K562 (cell line): Measurements from ENCODE around the gene PYHIN1. TPM values are rescaled to one million over a fixed set of nuclear protein-coding genes. Genes with fewer than 3 reads are reported as not detected.
A peak's percentile ranks its signal among the peaks of the same experiment; 100 is the strongest.

ENCODE experiments used
- ATF7 ChIP-seq: fragments of 450-650 bp; IDR thresholded peaks from 2 replicates; pipeline ENCODE4 v1.7.1; 2014; ENCODE audit warnings: mild to moderate bottlenecking, moderate library complexity
- BMI1 ChIP-seq: fragments of 150-350 bp; IDR thresholded peaks from 2 replicates; pipeline ENCODE4 v1.6.1; 2014; ENCODE audit warnings: low read length
- ESRRB ChIP-seq: fragments of 250-450 bp; sonication (Bioruptor Pico); IDR thresholded peaks from 2 replicates; pipeline ENCODE4 v1.5.0; 2020; ENCODE audit warnings: mild to moderate bottlenecking, moderate library complexity, borderline replicate concordance
- FOXP1 ChIP-seq: sonication (generic); formaldehyde crosslinking; IDR thresholded peaks from 2 replicates; pipeline ENCODE4 v1.8.0; 2022; ENCODE audit warnings: mild to moderate bottlenecking, missing genetic modification reagents
- HLTF ChIP-seq: fragments of 450-650 bp; IDR thresholded peaks from 2 replicates; pipeline ENCODE4 v1.6.1; 2016
- MEIS2 ChIP-seq: fragments of 450-650 bp; IDR thresholded peaks from 2 replicates; pipeline ENCODE4 v1.6.1; 2014; ENCODE audit warnings: mild to moderate bottlenecking; ENCODE audit not compliant: partially characterized antibody
- NUFIP1 ChIP-seq: fragments of 450-650 bp; IDR thresholded peaks from 2 replicates; pipeline ENCODE4 v1.6.1; 2018; ENCODE audit not compliant: partially characterized antibody
- OTX1 ChIP-seq: fragments of 450-650 bp; formaldehyde crosslinking; IDR thresholded peaks from 2 replicates; pipeline ENCODE4 v1.4.0; 2022; ENCODE audit warnings: mild to moderate bottlenecking
- PTTG1 ChIP-seq: fragments of 450-650 bp; IDR thresholded peaks from 2 replicates; pipeline ENCODE4 v1.6.1; 2016; ENCODE audit warnings: low read depth, mild to moderate bottlenecking, missing genetic modification characterization, missing compliant biosample characterization
- ZNF174 ChIP-seq: fragments of 250-450 bp; sonication (Bioruptor Pico); IDR thresholded peaks from 2 replicates; pipeline ENCODE4 v1.4.0; 2020; ENCODE audit warnings: mild to moderate bottlenecking
- ZNF347 ChIP-seq: fragments of 450-650 bp; formaldehyde crosslinking; IDR thresholded peaks from 2 replicates; pipeline ENCODE4 v1.4.0; 2020; ENCODE audit warnings: low read depth, mild to moderate bottlenecking, moderate library complexity
- polyA plus RNA-seq, 8 experiments: library from polyadenylated mRNA; depleted of rRNA in 4 of 8; stranded (reverse) in 5 of 8; unstranded in 3 of 8; fragments of >200 nt; fragmentation: Nextera tagmentation in 2 of 8; fragmentation: Illumina TruSeq in 1 of 8; extraction: Ambion mirVana in 2 of 8; extraction: Trizol in 1 of 8; gene quantifications; 2 replicates each; pipeline versions ENCODE4 v1.2.1 to v1.2.3, GENCODE V29; 2011 to 2014; ENCODE audit warnings: inconsistent platforms in 1 of 8, missing spikeins in 1 of 8
- total RNA-seq, 7 experiments: library from RNA; depleted of rRNA in 6 of 7; stranded (reverse); fragments of >200 nt in 6 of 7; fragmentation: Illumina TruSeq in 2 of 7; extraction: Trizol in 2 of 7; gene quantifications; 2 replicates each; pipeline versions ENCODE4 v1.2.1 to v1.2.3, GENCODE V29; 2011 to 2021; ENCODE audit warnings: low replicate concordance in 1 of 7
- TF ChIP-seq, protein P1 (sequence below): sonication (generic); IDR thresholded peaks from 2 replicates; pipeline ENCODE4 v1.6.1; 2016
- TF ChIP-seq, protein P2 (sequence below): sonication (generic); formaldehyde crosslinking; IDR thresholded peaks from 2 replicates; pipeline ENCODE4 v1.8.0; 2022; ENCODE audit warnings: mild to moderate bottlenecking, low read depth, missing genetic modification reagents
- TF ChIP-seq, protein P3 (sequence below), 2 experiments: fragments of 250-450 bp in 1 of 2; fragments of 450-650 bp in 1 of 2; sonication (Bioruptor Pico) in 1 of 2; IDR thresholded peaks; 2 replicates each; pipeline versions ENCODE4 v1.6.1 to v1.8.0; 2016 to 2021; ENCODE audit warnings: mild to moderate bottlenecking in 2 of 2, moderate library complexity in 2 of 2, missing compliant biosample characterization in 1 of 2, missing genetic modification characterization in 1 of 2
- TF ChIP-seq, protein P4 (sequence below): fragments of 250-450 bp; sonication (Bioruptor Pico); IDR thresholded peaks from 2 replicates; pipeline ENCODE4 v1.8.0; 2022; ENCODE audit warnings: moderate library complexity, mild to moderate bottlenecking, inconsistent platforms

The PYHIN1 gene
- total and polyA plus RNA-seq, 9 of the 15 experiments (the other 6 are each of a cell fraction or from before 2014, with no cell fraction given): not detected

DNA sequence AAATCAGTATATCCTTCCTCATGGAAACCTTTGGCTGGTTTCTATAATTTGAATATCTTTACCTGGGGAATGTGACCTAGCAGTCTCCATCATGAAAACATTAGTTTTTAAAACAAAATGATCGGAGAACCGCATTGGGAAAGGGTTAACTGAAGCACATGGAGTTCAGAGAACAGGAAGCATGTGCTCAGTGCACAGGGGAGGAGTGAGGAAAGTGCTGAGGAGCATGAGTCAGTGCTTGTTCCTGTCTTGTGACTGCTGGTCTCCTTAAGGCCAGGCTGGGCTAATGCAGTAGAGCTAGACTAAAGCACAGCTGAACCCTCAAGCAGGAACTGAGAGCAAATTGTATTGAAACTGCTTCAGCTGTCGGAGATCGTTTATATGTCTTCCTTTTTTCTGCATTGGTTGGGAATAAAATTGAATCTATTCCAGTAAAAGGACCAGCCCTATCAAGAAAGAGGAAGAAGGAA, 84.1 kb downstream of the PYHIN1 start (continued):
- peak; percentile 38; the same call in 1 of the 2 replicates for TF ChIP-seq ATF7
- no peak for TF ChIP-seq ZNF174 (CRISPR knock-in tag)
- no peak for TF ChIP-seq ZNF347
- no peak for TF ChIP-seq HLTF
- TF ChIP-seq, protein P1, sequence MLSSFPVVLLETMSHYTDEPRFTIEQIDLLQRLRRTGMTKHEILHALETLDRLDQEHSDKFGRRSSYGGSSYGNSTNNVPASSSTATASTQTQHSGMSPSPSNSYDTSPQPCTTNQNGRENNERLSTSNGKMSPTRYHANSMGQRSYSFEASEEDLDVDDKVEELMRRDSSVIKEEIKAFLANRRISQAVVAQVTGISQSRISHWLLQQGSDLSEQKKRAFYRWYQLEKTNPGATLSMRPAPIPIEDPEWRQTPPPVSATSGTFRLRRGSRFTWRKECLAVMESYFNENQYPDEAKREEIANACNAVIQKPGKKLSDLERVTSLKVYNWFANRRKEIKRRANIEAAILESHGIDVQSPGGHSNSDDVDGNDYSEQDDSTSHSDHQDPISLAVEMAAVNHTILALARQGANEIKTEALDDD: no peak
- TF ChIP-seq, protein P2, sequence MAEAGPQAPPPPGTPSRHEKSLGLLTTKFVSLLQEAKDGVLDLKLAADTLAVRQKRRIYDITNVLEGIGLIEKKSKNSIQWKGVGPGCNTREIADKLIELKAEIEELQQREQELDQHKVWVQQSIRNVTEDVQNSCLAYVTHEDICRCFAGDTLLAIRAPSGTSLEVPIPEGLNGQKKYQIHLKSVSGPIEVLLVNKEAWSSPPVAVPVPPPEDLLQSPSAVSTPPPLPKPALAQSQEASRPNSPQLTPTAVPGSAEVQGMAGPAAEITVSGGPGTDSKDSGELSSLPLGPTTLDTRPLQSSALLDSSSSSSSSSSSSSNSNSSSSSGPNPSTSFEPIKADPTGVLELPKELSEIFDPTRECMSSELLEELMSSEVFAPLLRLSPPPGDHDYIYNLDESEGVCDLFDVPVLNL (CRISPR knock-in tag): no peak
- peak; percentile 58; the same call in 1 of the 2 replicates for TF ChIP-seq OTX1
- TF ChIP-seq NUFIP1: no peak
- TF ChIP-seq, protein P3, sequence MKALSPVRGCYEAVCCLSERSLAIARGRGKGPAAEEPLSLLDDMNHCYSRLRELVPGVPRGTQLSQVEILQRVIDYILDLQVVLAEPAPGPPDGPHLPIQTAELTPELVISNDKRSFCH (CRISPR knock-in tag; IDR thresholded peaks at IDR 0.05): no peak
- TF ChIP-seq, protein P3 (tag; IDR thresholded peaks at IDR 0.05): no peak
- TF ChIP-seq PTTG1: 0 out of 2 replicates have a peak, but pooled peaks have one; percentile 39
- TF ChIP-seq BMI1: no peak
- TF ChIP-seq MEIS2: no peak
- no peak for TF ChIP-seq ESRRB (CRISPR knock-in tag)
- TF ChIP-seq, protein P4, sequence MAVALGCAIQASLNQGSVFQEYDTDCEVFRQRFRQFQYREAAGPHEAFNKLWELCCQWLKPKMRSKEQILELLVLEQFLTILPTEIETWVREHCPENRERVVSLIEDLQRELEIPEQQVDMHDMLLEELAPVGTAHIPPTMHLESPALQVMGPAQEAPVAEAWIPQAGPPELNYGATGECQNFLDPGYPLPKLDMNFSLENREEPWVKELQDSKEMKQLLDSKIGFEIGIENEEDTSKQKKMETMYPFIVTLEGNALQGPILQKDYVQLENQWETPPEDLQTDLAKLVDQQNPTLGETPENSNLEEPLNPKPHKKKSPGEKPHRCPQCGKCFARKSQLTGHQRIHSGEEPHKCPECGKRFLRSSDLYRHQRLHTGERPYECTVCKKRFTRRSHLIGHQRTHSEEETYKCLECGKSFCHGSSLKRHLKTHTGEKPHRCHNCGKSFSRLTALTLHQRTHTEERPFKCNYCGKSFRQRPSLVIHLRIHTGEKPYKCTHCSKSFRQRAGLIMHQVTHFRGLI (CRISPR knock-in tag): peak; percentile 77; the same call in 1 of the 2 replicates
- TF ChIP-seq FOXP1 (CRISPR knock-in tag): no peak
